K562 (cell line): ENCODE results near the gene RPL14. TPM values are rescaled to one million over a fixed set of nuclear protein-coding genes. Genes with fewer than 3 reads are reported as not detected.

ENCODE experiments used
- ETV1 ChIP-seq: fragments of 450-650 bp; conservative IDR thresholded peaks from 2 replicates; pipeline ENCODE4 v1.6.1; 2016; ENCODE audit warnings: missing genetic modification characterization, control low read depth, low read depth, missing compliant biosample characterization
- GTF2E2 ChIP-seq: fragments of 200-800 bp; sonication (Bioruptor generic); IDR thresholded peaks from 2 replicates; pipeline ENCODE4 v1.6.1; 2016; ENCODE audit warnings: missing genetic modification characterization, missing compliant biosample characterization
- HDAC3 ChIP-seq: fragments of 450-650 bp; IDR thresholded peaks from 2 replicates; pipeline ENCODE4 v1.6.1; 2018; ENCODE audit warnings: borderline replicate concordance, mild to moderate bottlenecking, moderate library complexity; ENCODE audit not compliant: partially characterized antibody
- HNRNPUL1 ChIP-seq: fragments of 200-400 bp; formaldehyde crosslinking; IDR thresholded peaks from 2 replicates; pipeline ENCODE4 v1.6.1; 2017; ENCODE audit warnings: low read length
- KDM5B ChIP-seq: fragments of 200-600 bp; sonication (generic); IDR thresholded peaks from 2 replicates; pipeline ENCODE4 v1.6.1; 2012; ENCODE audit warnings: low read depth, mild to moderate bottlenecking, moderate library complexity, low read length, control low read depth, inconsistent platforms; ENCODE audit not compliant: insufficient replicate concordance
- MAFG ChIP-seq: fragments of 450-650 bp; conservative IDR thresholded peaks from 2 replicates; pipeline ENCODE4 v1.6.1; 2016; ENCODE audit warnings: missing genetic modification characterization, missing compliant biosample characterization
- MLLT1 ChIP-seq, 2 experiments: fragments of 450-650 bp; IDR thresholded peaks; 2 replicates each; pipeline ENCODE4 v1.6.1; 2016
- PHTF2 ChIP-seq: fragments of 250-450 bp; sonication (Bioruptor Pico); IDR thresholded peaks from 2 replicates; pipeline ENCODE4 v1.5.0; 2021; ENCODE audit warnings: mild to moderate bottlenecking
- PYGO2 ChIP-seq: fragments of 450-650 bp; IDR thresholded peaks from 2 replicates; pipeline ENCODE4 v1.6.1; 2016; ENCODE audit warnings: mild to moderate bottlenecking, missing genetic modification characterization, moderate library complexity, missing compliant biosample characterization
- RHOXF2B ChIP-seq: fragments of 250-450 bp; sonication (Bioruptor Pico); conservative IDR thresholded peaks from 2 replicates; pipeline ENCODE4 v1.5.1; 2021
- SAP30 ChIP-seq: fragments of 200-600 bp; sonication (generic); IDR thresholded peaks from 2 replicates; pipeline ENCODE4 v1.6.1; 2012; ENCODE audit warnings: borderline replicate concordance, low read depth, mild to moderate bottlenecking, moderate library complexity, low read length, control low read depth, inconsistent platforms; ENCODE audit not compliant: insufficient read depth, poor library complexity, severe bottlenecking
- SMARCE1 ChIP-seq: fragments of 450-650 bp; IDR thresholded peaks from 2 replicates; pipeline ENCODE4 v1.7.1; 2016; ENCODE audit warnings: mild to moderate bottlenecking
- SMC3 ChIP-seq: conservative IDR thresholded peaks from 2 replicates; pipeline ENCODE4 v1.6.1; 2011; ENCODE audit warnings: low read depth, low read length, improper control_type of control experiment; ENCODE audit not compliant: insufficient read depth
- TAF7 ChIP-seq: fragments of 450-650 bp; IDR thresholded peaks from 2 replicates; pipeline ENCODE4 v1.6.1; 2016; ENCODE audit warnings: missing genetic modification characterization, missing compliant biosample characterization
- TCF3 ChIP-seq: sonication (generic); formaldehyde crosslinking; IDR thresholded peaks from 2 replicates; pipeline ENCODE4 v1.4.0; 2020; ENCODE audit warnings: mild to moderate bottlenecking, missing genetic modification reagents
- TGIF2 ChIP-seq: sonication (generic); formaldehyde crosslinking; IDR thresholded peaks from 2 replicates; pipeline ENCODE4 v1.8.1; 2022; ENCODE audit warnings: mild to moderate bottlenecking, missing genetic modification reagents, moderate library complexity
- ZBTB26 ChIP-seq: fragments of 450-650 bp; formaldehyde crosslinking; IDR thresholded peaks from 2 replicates; pipeline ENCODE4 v1.4.0; 2022; ENCODE audit warnings: missing genetic modification characterization
- polyA plus RNA-seq, 8 experiments: library from polyadenylated mRNA; depleted of rRNA in 4 of 8; stranded (reverse) in 5 of 8; unstranded in 3 of 8; fragments of >200 nt; fragmentation: Nextera tagmentation in 2 of 8; fragmentation: Illumina TruSeq in 1 of 8; extraction: Ambion mirVana in 2 of 8; extraction: Trizol in 1 of 8; gene quantifications; 2 replicates each; pipeline versions ENCODE4 v1.2.1 to v1.2.3, GENCODE V29; 2011 to 2014; ENCODE audit warnings: inconsistent platforms in 1 of 8, missing spikeins in 1 of 8
- total RNA-seq, 7 experiments: library from RNA; depleted of rRNA in 6 of 7; stranded (reverse); fragments of >200 nt in 6 of 7; fragmentation: Illumina TruSeq in 2 of 7; extraction: Trizol in 2 of 7; gene quantifications; 2 replicates each; pipeline versions ENCODE4 v1.2.1 to v1.2.3, GENCODE V29; 2011 to 2021; ENCODE audit warnings: low replicate concordance in 1 of 7
- TF ChIP-seq, protein P1 (sequence below): fragments of 450-650 bp; formaldehyde crosslinking; IDR thresholded peaks from 2 replicates; pipeline ENCODE4 v1.4.0; 2020; ENCODE audit warnings: mild to moderate bottlenecking, moderate library complexity
- TF ChIP-seq, protein P2 (sequence below): fragments of 450-650 bp; IDR thresholded peaks from 2 replicates; pipeline ENCODE4 v1.6.1; 2017; ENCODE audit warnings: antibody characterized with exemption, mild to moderate bottlenecking

RPL14 gene
- total and polyA plus RNA-seq, 9 of the 15 experiments (the other 6 are each of a cell fraction or from before 2014, with no cell fraction given): 851 to 4,649 (median 2,133) TPM

DNA sequence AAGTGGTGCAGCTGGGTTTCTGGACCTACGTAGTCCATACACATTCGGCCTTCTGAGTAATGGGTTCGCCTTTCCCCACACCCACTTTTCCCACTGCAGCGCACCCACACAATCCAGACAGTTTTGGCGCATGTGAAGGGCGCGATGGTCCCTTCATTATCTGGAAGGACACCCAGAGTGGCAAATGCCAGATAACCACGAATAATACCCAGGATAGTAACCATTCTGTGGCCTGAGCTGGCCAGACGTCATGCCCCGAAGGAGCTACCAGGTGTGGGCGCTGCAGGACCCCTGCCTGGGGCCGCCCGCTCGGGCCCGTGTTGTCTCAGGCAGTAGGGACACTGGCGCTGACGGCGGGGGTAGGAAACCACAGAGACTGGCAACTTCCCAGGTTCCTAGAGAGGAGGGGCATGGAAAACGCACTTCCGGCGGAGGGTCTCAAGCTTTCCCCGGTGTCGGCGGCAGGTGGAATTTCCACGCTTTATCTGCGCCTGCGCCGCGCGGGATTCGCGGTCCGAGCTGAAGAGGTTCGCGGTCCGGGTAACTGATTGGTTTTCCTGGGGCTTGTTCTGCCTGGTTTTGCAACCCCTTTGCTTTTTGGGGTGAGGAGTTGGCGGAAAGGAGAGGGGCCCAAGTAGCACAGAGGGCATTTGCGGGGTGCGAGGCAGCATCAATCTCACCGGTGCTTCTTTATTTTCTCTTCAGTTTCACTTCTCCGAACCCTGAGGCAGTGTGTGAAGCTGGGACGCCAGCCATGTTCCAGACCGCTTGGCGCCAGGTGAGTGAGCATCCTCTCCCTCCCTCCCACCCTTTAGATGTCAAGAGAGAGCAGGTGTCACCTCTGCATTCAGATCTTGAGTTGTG, 48.7 kb downstream of the RPL14 start, which contains the start of gene ZNF620 (continued):
- TF ChIP-seq PHTF2: no peak
- peak; percentile 48 for TF ChIP-seq KDM5B
- TF ChIP-seq SAP30: peak; percentile 25
- TF ChIP-seq MAFG (tag): no peak
- TF ChIP-seq, protein P1, sequence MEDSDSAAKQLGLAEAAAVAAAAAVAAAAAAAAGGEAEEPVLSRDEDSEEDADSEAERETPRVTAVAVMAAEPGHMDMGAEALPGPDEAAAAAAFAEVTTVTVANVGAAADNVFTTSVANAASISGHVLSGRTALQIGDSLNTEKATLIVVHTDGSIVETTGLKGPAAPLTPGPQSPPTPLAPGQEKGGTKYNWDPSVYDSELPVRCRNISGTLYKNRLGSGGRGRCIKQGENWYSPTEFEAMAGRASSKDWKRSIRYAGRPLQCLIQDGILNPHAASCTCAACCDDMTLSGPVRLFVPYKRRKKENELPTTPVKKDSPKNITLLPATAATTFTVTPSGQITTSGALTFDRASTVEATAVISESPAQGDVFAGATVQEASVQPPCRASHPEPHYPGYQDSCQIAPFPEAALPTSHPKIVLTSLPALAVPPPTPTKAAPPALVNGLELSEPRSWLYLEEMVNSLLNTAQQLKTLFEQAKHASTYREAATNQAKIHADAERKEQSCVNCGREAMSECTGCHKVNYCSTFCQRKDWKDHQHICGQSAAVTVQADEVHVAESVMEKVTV (CRISPR knock-in tag): no peak
- TF ChIP-seq ZBTB26 (CRISPR knock-in tag): no peak
- TF ChIP-seq HDAC3: no peak
- 0 out of 2 replicates have a peak, but pooled peaks have one; percentile 36 for TF ChIP-seq TAF7 (tag)
- TF ChIP-seq GTF2E2 (tag): no peak
- TF ChIP-seq, protein P2, sequence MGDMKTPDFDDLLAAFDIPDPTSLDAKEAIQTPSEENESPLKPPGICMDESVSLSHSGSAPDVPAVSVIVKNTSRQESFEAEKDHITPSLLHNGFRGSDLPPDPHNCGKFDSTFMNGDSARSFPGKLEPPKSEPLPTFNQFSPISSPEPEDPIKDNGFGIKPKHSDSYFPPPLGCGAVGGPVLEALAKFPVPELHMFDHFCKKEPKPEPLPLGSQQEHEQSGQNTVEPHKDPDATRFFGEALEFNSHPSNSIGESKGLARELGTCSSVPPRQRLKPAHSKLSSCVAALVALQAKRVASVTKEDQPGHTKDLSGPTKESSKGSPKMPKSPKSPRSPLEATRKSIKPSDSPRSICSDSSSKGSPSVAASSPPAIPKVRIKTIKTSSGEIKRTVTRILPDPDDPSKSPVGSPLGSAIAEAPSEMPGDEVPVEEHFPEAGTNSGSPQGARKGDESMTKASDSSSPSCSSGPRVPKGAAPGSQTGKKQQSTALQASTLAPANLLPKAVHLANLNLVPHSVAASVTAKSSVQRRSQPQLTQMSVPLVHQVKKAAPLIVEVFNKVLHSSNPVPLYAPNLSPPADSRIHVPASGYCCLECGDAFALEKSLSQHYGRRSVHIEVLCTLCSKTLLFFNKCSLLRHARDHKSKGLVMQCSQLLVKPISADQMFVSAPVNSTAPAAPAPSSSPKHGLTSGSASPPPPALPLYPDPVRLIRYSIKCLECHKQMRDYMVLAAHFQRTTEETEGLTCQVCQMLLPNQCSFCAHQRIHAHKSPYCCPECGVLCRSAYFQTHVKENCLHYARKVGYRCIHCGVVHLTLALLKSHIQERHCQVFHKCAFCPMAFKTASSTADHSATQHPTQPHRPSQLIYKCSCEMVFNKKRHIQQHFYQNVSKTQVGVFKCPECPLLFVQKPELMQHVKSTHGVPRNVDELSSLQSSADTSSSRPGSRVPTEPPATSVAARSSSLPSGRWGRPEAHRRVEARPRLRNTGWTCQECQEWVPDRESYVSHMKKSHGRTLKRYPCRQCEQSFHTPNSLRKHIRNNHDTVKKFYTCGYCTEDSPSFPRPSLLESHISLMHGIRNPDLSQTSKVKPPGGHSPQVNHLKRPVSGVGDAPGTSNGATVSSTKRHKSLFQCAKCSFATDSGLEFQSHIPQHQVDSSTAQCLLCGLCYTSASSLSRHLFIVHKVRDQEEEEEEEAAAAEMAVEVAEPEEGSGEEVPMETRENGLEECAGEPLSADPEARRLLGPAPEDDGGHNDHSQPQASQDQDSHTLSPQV: peak; percentile 60; the same call in 1 of the 2 replicates
- no peak for TF ChIP-seq TGIF2 (CRISPR knock-in tag)
- TF ChIP-seq ETV1 (tag): peak; percentile 70
- no peak for TF ChIP-seq HNRNPUL1
- no peak for TF ChIP-seq RHOXF2B (CRISPR knock-in tag)
- TF ChIP-seq SMC3: no peak
- no peak for TF ChIP-seq MLLT1 (IDR thresholded peaks at IDR 0.05)
- peak; percentile 60; the same call in 1 of the 2 replicates for TF ChIP-seq SMARCE1
- TF ChIP-seq TCF3 (CRISPR knock-in tag): 0 out of 2 replicates have a peak, but pooled peaks have one; percentile 26
- TF ChIP-seq PYGO2 (tag): no peak
